A673 (cell line): ENCODE results near the gene TCF15. TPM values are rescaled to one million over a fixed set of nuclear protein-coding genes. Genes with fewer than 3 reads are reported as not detected.

ENCODE experiments used
- BruUV-seq: library from RNA; stranded (reverse); fragments of 400-500 nt; replicated peaks from 2 replicates; lab custom pipeline; 2021; lab: Mats Ljungman, UMichigan
- CTCF ChIA-PET: fragments of 300-600 bp; sonication (Branson Sonifier 250); formaldehyde crosslinking; loops from one replicate; lab custom pipeline; 2022; ENCODE audit warnings: antibody characterized with exemption; lab: Charles Lee
- POLR2A ChIA-PET: fragments of 300-600 bp; sonication (Branson Sonifier 250); formaldehyde crosslinking; loops from one replicate; lab custom pipeline; 2022; ENCODE audit warnings: antibody characterized with exemption; ENCODE audit not compliant: low non-redundant PET; lab: Charles Lee
- DNase-seq: peaks from one replicate; pipeline ENCODE4 v3.0.0-alpha.2; 2015; ENCODE audit warnings: low spot score
- H3K27ac ChIP-seq: fragments of 200-600 bp; sonication (generic); 2 replicates; pipeline ENCODE4 v1.5.1; 2016; ENCODE audit warnings: mixed run types, low read depth, mild to moderate bottlenecking, mixed read lengths, antibody characterized with exemption, low read length; ENCODE audit not compliant: poor library complexity, severe bottlenecking
- H3K27me3 ChIP-seq: fragments of 200-600 bp; sonication (generic); replicated peaks from 2 replicates; pipeline ENCODE4 v1.6.1; 2017; ENCODE audit warnings: mixed run types, low read depth, mild to moderate bottlenecking, mixed read lengths, antibody characterized with exemption, low read length; ENCODE audit not compliant: insufficient read depth, poor library complexity
- H3K36me3 ChIP-seq: fragments of 200-600 bp; sonication (generic); 2 replicates; pipeline ENCODE4 v1.6.1; 2016; ENCODE audit warnings: mixed run types, mild to moderate bottlenecking, mixed read lengths, antibody characterized with exemption, low read length; ENCODE audit not compliant: insufficient read depth, poor library complexity, severe bottlenecking
- H3K4me1 ChIP-seq: fragments of 200-600 bp; sonication (generic); 2 replicates; pipeline ENCODE4 v1.6.1; 2017; ENCODE audit warnings: mixed run types, mild to moderate bottlenecking, mixed read lengths, antibody characterized with exemption, low read length; ENCODE audit not compliant: insufficient read depth, poor library complexity, severe bottlenecking
- H3K4me3 ChIP-seq: fragments of 200-600 bp; sonication (generic); 2 replicates; pipeline ENCODE4 v1.5.1; 2016; ENCODE audit warnings: low read depth, mixed run types, mild to moderate bottlenecking, mixed read lengths, low read length; ENCODE audit not compliant: poor library complexity, severe bottlenecking
- H3K9me3 ChIP-seq: fragments of 200-600 bp; sonication (generic); 2 replicates; pipeline ENCODE4 v1.6.1; 2016; ENCODE audit warnings: mixed run types, low read depth, mild to moderate bottlenecking, mixed read lengths, antibody characterized with exemption, low read length; ENCODE audit not compliant: poor library complexity, severe bottlenecking
- CTCF ChIP-seq: fragments of 300-800, 200-600 bp; sonication (generic); conservative IDR thresholded peaks from 2 replicates; pipeline ENCODE4 v1.5.1; 2017; ENCODE audit warnings: low read depth, mild to moderate bottlenecking, antibody characterized with exemption, low read length, moderate library complexity, mixed read lengths
- EZH2 ChIP-seq: fragments of 200-600 bp; sonication (generic); IDR thresholded peaks from 2 replicates; pipeline ENCODE4 v1.6.1; 2017; ENCODE audit warnings: borderline replicate concordance, low read depth, mild to moderate bottlenecking, mixed read lengths, antibody characterized with exemption, low read length; ENCODE audit not compliant: poor library complexity, severe bottlenecking
- intact Hi-C: fragments of 100-400 bp; cut with micrococcal nuclease; formaldehyde crosslinking; loops from one replicate; pipeline ENCODE4 v1.10.0; 2022; ENCODE audit not compliant: unreplicated experiment
- total RNA-seq: library from RNA; stranded (reverse); gene quantifications from 2 replicates; pipeline ENCODE4 v1.2.3, GENCODE V29; 2021

The TCF15 gene
- total RNA-seq, 1 experiment from 2014 or later: 0.24 TPM

GRCh38 chr20:558117-558516, 52.0 kb downstream of the TCF15 start:
- DNase-seq: no peak
- Histone ChIP-seq H3K9me3 (no peaks in the 10 kb centered on the region), H3K36me3 (no peaks in the 10 kb centered on the region), H3K4me1 (peaks cover 5% of the 10 kb centered on the region), H3K27me3 (no peaks in the 10 kb centered on the region), H3K4me3 (no peak overlapping the region), H3K27ac (no peak overlapping the region)
- POLR2A ChIA-PET: no interaction called here
- intact Hi-C loops: no loop called here
- CTCF ChIA-PET: no interaction called here
- no TSS peak for BruUV-seq
- TF ChIP-seq EZH2 (no peak), CTCF (no peak)

GRCh38 chr20:556984-557383, 53.1 kb downstream of the TCF15 start:
- BruUV-seq: no TSS peak
- intact Hi-C loops: no loop called here

GRCh38 chr20:555976-556385, 54.1 kb downstream of the TCF15 start:
- no peak overlapping the region for H3K4me3 ChIP-seq
- H3K36me3 ChIP-seq: no peaks in the 10 kb centered on the region
- peaks cover 7% of the 10 kb centered on the region for H3K27me3 ChIP-seq
- no peak overlapping the region for H3K27ac ChIP-seq
- no peaks in the 10 kb centered on the region for H3K9me3 ChIP-seq
- ChIA-PET POLR2A (no interaction called here), CTCF (no interaction called here)
- H3K4me1 ChIP-seq: peaks cover 5% of the 10 kb centered on the region
- TF ChIP-seq EZH2 (no peak), CTCF (no peak)
- intact Hi-C loops: no loop called here
- DNase-seq: peak; percentile 23
- no TSS peak for BruUV-seq

More at GRCh38 chr20:556984-557383, 53.1 kb downstream of the TCF15 start:
- Histone ChIP-seq H3K4me3 (no peak overlapping the region), H3K9me3 (no peaks in the 10 kb centered on the region), H3K36me3 (no peaks in the 10 kb centered on the region), H3K4me1 (peaks cover 5% of the 10 kb centered on the region), H3K27me3 (no peaks in the 10 kb centered on the region), H3K27ac (no peak overlapping the region)
- ChIA-PET POLR2A (no interaction called here), CTCF (no interaction called here)
- TF ChIP-seq EZH2: no peak
- no peak for TF ChIP-seq CTCF
- no peak for DNase-seq

Other genes with a start within 250 kb of the TCF15 start
- gene TRIB3, start 229.5 kb downstream of the TCF15 start, total RNA-seq: 43.4 and 59.6 TPM in 2 replicates
- 71.9 and 72.0 TPM in 2 replicates for gene RBCK1, start 202.0 kb downstream of the TCF15 start, total RNA-seq
- 31.8 and 34.3 TPM in 2 replicates for gene TBC1D20, start 147.8 kb downstream of the TCF15 start, total RNA-seq
- 233 and 240 TPM in 2 replicates for gene CSNK2A1, start 66.5 kb downstream of the TCF15 start, total RNA-seq
- 11.5 and 11.9 TPM in 2 replicates for gene SRXN1, start 42.9 kb upstream of the TCF15 start, total RNA-seq
- gene SCRT2, start 65.5 kb upstream of the TCF15 start, total RNA-seq: 0.50 and 0.69 TPM in 2 replicates
- gene SLC52A3, start 158.2 kb upstream of the TCF15 start, total RNA-seq: not detected in 2 replicates
- gene FAM110A, start 223.4 kb upstream of the TCF15 start, total RNA-seq: 11.7 and 12.2 TPM in 2 replicates